Measurements from ENCODE around the gene SUGCT.

The SUGCT gene

GRCh38 chr7:40418983-40419382, 284.2 kb downstream of the SUGCT start:
- DNase-seq: no peak

GRCh38 chr7:40419806-40420205, 285.0 kb downstream of the SUGCT start:
- DNase-seq: no peak

DNA sequence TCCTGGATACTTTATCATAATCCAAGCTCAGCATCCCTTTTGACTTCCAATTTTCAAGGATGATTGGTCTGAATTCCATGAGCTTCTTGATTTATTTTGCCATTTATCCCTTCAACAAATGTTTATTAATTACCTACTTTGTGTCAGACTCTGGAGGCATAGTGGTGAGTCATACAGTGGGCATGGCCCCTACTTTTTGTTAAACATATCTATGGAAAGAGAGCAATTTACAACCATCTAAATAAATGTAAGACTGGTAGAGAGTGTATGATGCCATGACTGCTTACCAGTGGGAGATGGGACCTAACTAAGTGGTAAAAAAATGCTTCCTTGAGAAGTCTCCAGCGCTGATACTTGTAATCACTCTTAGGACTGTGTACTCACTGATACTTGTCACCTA, 286.6 kb downstream of the SUGCT start:
- no peak for DNase-seq

DNA sequence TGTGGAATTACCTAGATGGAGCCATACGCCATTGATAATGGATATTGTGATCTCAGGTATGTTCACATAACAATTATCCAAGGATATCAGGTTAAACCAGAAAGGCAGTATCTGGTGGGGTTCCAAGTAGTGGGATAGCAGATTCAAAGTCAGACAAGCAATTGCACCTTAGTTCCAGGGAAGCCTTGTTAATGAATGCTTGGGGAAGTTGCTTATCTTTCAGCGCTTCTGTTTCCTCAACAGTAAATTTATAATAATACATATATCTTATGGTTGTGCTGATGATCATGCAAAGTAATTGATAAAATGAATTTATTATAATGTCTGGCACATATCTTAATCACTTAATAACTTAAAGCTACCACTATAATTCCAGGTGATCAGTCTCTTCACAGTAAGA, 290.9 kb downstream of the SUGCT start:
- DNase-seq: no peak

DNA sequence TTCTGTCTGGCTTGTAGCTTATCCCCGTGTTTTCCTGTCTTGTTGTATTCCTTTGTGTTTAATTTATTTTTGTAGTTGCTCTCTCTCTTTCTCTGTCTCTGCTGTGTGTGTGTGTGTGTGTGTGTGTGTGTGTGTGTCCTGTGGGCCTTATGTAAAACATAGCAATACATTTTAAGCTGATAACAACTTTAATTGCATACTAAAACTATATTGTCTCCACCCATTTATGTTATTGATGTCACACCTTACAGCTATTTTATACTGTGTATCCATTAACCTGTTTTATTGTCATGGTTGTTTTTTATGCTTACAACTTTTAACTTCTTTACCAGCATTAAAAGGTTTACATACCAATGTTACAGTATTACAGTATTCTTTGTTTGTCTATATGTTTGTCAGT, 293.6 kb downstream of the SUGCT start:
- no peak for DNase-seq

GRCh38 chr7:40429826-40430225, 295.0 kb downstream of the SUGCT start:
- DNase-seq: no peak

DNA sequence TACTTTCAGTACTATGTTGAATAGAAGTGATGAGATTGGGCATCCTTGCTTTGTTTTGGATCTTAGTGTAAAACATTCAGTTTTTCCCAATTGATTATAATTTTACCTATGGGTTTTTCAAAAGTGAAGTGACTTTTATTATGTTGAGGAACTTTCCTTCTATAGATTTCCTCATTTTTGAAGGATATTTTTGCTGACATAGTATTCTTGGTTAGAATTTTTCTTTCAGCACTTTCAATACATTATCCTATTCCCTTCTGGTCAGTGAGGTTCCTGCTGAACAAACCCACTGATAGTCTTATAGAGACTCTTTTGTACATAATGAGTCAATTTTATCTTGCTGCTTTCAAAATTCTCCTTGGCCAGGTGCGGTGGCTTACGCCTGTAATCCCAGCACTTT, 297.2 kb downstream of the SUGCT start:
- DNase-seq: no peak

- no peak for DNase-seq
Observed at GRCh38 chr7:40436710-40437109, 301.9 kb downstream of the SUGCT start.

- DNase-seq: no peak
Observed at GRCh38 chr7:40437498-40437897, 302.7 kb downstream of the SUGCT start.

- DNase-seq: no peak
Observed at GRCh38 chr7:40437936-40438634, 303.3 kb downstream of the SUGCT start.

GRCh38 chr7:40439686-40440085, 304.9 kb downstream of the SUGCT start:
- no peak for DNase-seq

GRCh38 chr7:40447345-40447744, 312.5 kb downstream of the SUGCT start:
- DNase-seq: no peak

GRCh38 chr7:40455485-40455884, 320.7 kb downstream of the SUGCT start:
- no peak for DNase-seq

GRCh38 chr7:40457776-40458480, 323.1 kb downstream of the SUGCT start:
- no peak for DNase-seq

GRCh38 chr7:40463446-40463845, 328.6 kb downstream of the SUGCT start:
- no peak for DNase-seq

DNA sequence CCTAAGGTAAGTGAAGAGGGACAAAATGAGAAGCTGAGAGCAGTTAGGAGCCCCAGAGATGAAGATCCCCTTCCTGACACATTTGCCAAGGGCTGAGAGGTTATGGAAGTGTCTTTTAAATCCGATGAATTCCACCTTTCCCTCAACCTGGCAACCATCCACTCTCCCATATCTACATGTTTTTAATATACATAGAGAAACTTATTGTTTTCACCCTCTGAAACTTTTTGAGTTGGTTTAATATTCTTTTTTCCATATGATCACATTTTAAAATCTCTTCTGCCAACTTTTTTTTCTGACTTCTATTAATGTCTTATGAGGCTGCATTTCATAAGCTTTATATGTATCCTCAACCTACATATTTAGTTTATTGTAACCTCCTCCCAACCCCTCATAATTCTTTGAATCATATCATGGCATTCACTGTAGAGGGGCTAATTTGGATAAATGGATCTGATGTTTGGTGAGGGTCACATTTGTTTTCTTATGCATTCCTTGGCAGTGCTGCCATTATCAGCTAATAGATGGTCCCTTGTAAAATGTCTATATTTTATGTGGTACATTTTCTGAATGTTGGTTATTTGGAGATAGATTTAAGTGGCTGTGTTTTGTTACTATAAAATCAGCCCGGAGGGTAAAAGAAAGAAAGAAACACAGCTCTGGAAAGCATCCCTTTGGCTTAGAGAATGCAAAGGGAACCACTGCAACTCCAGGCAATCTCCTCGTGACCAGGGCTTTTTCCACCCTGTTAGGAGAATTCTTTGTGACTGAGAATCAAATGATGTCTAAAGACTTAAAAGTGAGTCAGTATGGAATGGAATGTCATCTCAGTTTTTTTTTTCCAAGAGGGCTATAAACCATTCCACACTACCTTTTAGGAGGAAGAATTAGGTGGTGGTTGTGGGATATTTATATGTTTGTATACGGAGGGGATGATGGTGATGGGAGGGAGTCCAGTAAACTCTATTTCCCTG, 334.4 kb downstream of the SUGCT start:
- no peak for DNase-seq

DNA sequence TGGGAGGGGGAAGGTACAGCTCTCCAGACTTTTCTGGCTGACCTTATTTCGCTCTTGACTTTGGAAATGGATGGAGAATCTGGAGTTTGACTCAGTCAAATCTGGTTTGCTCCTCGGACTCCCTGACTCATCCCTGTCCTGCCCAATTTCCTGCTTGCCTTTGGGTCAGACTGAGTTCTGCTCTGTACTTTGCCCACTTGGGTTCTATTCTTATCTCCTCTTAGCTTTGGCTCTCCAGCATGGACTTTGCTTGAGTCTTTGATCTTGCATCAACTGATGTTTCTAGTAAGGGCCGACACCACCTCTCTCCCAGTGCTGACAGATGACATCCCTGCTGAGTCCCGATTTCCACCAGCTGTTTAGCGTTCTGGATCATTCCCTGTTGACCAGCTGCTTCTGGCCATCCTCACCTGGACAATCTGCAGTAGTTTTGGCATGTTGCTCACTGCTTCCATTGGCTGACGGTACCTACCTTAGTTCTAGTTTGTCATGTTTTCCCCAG, 335.3 kb downstream of the SUGCT start:
- no peak for DNase-seq

DNA sequence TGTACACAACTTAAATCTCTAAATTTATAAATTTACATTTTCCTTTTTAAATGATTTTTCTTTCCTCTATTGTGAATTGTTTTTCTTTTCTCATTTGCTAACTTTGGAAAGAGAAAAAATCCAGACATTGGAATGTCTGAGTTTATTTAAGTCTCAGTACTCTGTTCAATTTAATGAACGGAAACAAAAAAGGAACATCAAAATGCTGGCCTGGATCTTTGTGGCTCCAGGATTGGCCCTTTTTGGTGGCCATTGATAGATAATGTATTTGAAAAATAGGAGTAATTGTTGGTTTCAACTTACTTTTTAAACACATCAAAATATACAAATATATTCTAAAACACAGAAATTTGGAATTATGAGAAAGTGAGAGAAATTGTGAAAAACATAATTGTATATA, 336.0 kb downstream of the SUGCT start:
- DNase-seq: no peak

DNA sequence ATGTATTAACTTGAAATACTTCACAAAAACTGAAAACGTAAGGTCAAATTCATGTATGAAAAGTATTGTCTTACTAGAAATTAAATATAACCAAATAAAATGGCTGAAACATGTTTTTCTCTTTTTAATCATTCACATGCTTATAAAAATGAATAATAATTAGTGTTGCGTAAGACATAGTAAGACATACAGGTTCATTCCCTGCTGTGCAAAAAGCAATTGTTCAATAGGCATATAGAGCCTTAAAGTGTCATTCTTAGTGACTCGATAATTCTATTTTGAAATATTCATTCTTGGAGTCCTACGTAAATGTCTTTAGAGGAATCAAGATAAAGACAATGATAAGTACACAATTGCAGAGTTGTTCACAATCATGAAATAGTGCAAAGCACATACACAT, 337.1 kb downstream of the SUGCT start:
- no peak for DNase-seq

DNA sequence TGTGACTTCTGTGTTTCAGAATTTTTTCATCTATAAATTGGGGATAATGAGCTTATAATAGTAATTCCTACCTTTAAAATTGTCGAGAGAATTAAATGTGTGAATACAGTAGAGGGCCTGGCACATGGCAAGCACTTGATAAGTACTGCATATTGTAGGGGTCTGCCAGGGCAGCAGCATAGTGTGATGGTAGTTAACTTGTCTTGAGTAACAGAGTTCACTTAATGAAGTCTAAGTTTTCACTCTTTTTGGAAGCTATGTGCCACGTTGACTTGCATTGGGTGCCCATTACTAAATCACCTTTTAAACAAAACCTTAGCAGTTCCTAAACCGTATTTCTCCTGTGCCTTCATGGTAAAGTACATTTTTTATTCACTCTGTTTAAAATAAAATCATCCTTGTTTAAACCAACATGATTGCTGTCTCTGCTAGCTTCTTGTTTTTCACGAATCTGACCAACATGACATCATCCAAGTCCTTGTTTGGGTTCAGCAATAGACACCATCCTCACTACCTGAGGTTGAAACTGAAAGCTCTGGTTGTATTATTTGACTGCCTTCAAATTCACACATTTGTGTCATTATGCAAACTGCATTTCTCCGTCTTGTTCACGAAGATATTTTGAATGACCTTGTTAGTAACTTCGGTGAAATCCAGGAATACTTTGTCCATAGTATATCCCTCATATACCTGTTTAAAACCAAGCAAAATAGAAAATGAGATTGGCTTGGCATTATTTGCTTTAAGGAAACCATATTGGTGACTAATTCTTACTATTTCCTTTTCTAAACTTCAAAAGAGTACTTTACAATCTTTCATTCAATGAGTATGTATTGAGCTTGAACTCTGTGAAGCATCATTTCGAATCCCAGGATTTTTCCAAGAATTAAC, 340.2 kb downstream of the SUGCT start:
- DNase-seq: no peak

GRCh38 chr7:40475681-40475982, 340.8 kb downstream of the SUGCT start:
- no peak for DNase-seq

- no peak for DNase-seq
Observed at GRCh38 chr7:40477094-40477493, 342.3 kb downstream of the SUGCT start.

DNA sequence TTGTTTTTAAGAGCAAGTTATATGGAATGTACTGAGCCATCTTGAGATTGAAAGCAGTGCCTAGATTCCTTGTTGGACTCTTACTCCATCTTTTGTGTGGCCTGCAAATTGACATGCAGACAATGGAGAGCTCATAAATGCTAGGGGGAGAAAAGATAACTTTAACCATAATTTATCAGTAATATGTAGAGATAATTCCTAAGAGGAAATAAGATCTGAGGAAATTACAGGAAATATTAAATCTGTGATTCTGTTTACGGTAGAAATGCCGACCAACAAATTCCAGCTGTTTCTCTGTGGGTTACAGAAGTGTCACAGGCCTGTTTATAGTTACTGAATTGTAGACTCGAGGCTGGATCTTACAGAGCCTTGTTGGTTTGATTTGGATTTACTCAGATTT, 348.0 kb downstream of the SUGCT start:
- no peak for DNase-seq

Data from stimulated activated naive CD4-positive, alpha-beta T cell treated with Interleukin-2 at 50 U/mL for 16 hours (primary cell).